ENCODE data around the gene GLDN. TPM values are rescaled to one million over a fixed set of nuclear protein-coding genes. Genes with fewer than 3 reads are reported as not detected.

GLDN gene
- total RNA-seq, 1 experiment from 2014 or later, result 0.77 TPM

DNA sequence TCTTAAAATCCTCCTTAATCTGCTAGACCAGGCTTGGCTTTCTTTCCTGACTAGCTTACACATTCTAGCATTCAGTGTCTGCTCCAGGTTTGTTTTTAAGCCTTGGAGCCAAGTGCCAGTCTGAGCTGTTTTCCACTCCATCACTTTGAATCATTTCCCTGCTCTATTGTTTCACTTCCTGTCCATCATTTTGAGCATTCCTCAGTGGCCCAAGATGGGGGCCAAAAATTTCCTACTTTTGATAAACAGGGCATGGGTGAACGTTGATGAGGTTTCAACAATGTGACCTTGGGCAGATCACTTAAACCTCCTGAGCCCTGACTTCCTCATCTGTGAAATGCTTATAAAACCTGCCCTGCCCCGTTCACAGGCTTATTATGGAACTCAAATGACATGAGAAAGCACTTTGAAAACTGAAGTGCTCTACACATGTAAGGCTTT is 7.4 kb upstream of the GLDN start:
- DNase-seq (ENCODE audit: low spot score) (no peak), ATAC-seq (no peak)
- CTCF ChIA-PET, result interaction anchor here (0.9 to 1.3 kb wide), 2 partner anchors 21 to 47 kb away, joined by 3 read pairs; no protein-coding TSS in a partner anchor
- TF ChIP-seq MYBL2 (CRISPR knock-in tag; IDR thresholded peaks at IDR 0.05) (no peak), ZNF317 (CRISPR knock-in tag; IDR thresholded peaks at IDR 0.05; ENCODE audit: borderline replicate concordance, low read depth) (no peak), ZNF396 (CRISPR knock-in tag; IDR thresholded peaks at IDR 0.05; ENCODE audit: borderline replicate concordance) (no peak), ZNF671 (CRISPR knock-in tag; IDR thresholded peaks at IDR 0.05) (no peak), NFATC4 (CRISPR knock-in tag; IDR thresholded peaks at IDR 0.05) (no peak), RORB (CRISPR knock-in tag; IDR thresholded peaks at IDR 0.05) (no peak), GABPB1 (CRISPR knock-in tag; IDR thresholded peaks at IDR 0.05) (no peak), NR3C1 (CRISPR knock-in tag; conservative IDR thresholded peaks at IDR 0.05; ENCODE audit: low read depth) (no peak), ZBTB21 (CRISPR knock-in tag; IDR thresholded peaks at IDR 0.05; ENCODE audit: borderline replicate concordance) (no peak), GTF2I (CRISPR knock-in tag; conservative IDR thresholded peaks at IDR 0.05) (no peak), GRHL2 (CRISPR knock-in tag; IDR thresholded peaks at IDR 0.05; ENCODE audit: insufficient replicate concordance, severe bottlenecking) (no peak)
- TF ChIP-seq, protein P1, sequence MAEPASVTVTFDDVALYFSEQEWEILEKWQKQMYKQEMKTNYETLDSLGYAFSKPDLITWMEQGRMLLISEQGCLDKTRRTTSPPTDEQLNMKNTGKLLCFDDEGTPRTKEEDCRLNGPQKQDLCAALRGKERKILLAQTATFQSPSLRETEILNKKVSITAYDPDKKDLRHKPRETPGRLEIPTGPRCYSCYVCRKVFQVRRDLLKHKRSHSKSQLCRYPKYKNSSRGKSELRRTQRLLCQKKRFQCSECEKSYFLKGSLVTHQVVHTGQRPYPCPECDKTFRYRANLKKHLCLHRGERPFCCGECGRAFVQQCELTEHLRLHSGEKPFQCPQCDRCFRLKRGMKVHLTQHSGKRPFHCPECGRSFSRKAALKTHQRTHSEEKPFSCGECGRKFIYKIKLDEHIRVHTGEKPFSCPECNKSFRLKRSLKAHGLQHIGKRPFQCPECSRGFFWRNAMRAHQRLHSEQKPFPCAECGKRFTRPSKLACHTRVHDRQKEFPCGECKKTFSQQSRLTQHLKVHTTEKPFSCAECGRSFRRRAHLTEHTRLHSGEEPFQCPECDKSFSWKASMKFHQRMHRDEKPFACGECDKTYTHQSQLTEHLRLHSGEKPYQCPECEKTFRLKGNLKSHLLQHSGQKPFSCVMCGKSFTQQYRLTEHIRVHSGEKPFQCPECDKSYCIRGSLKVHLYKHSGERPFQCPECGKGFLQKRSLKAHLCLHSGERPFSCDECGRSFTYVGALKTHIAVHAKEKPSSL (CRISPR knock-in tag; conservative IDR thresholded peaks at IDR 0.05), result no peak
- POLR2A ChIA-PET, result no interaction called here
- Mint-ChIP-seq H3K4me1 (no peaks in the 10 kb centered on the region), H3K9me3 (no peaks in the 10 kb centered on the region), H3K4me3 (no peak overlapping the region), H3K27ac (no peak overlapping the region), H3K27me3 (ENCODE audit: low read depth) (peaks cover 20% of the 10 kb centered on the region), H3K36me3 (no peaks in the 10 kb centered on the region)

DNA sequence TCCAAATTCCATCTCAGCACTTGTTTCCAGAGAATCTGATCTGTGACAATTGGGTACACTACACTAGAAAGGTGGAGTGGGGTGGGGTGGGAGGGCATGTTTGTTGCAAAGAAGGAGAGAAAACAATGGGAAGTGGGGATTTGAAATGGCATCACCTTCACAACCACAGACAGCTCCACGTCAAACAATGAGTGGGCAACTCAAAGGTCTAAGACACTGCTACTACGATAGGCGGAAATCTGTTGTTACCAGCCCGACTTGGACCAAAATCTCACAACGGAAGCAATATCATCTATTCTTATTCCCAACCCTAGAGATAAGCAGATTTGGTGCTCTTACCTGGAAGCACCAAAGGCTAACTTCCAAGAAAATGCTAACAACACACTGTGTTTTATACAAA is 6.4 kb upstream of the GLDN start:
- ChIA-PET POLR2A (no interaction called here), CTCF (interaction anchor here (1.3 kb wide), 1 partner anchor 48 kb away, joined by 3 read pairs; no protein-coding TSS in a partner anchor)
- H3K27me3 Mint-ChIP-seq (ENCODE audit: low read depth), result peaks cover 24% of the 10 kb centered on the region
- no peak overlapping the region for H3K4me3 Mint-ChIP-seq
- ATAC-seq, result no peak
- H3K9me3 Mint-ChIP-seq, result no peaks in the 10 kb centered on the region
- no peak for DNase-seq (ENCODE audit: low spot score)
- H3K27ac Mint-ChIP-seq, result no peak overlapping the region
- no peak for TF ChIP-seq FOXJ3 (CRISPR knock-in tag; IDR thresholded peaks at IDR 0.05; ENCODE audit: borderline replicate concordance)
- no peaks in the 10 kb centered on the region for H3K4me1 Mint-ChIP-seq
- no peaks in the 10 kb centered on the region for H3K36me3 Mint-ChIP-seq

DNA sequence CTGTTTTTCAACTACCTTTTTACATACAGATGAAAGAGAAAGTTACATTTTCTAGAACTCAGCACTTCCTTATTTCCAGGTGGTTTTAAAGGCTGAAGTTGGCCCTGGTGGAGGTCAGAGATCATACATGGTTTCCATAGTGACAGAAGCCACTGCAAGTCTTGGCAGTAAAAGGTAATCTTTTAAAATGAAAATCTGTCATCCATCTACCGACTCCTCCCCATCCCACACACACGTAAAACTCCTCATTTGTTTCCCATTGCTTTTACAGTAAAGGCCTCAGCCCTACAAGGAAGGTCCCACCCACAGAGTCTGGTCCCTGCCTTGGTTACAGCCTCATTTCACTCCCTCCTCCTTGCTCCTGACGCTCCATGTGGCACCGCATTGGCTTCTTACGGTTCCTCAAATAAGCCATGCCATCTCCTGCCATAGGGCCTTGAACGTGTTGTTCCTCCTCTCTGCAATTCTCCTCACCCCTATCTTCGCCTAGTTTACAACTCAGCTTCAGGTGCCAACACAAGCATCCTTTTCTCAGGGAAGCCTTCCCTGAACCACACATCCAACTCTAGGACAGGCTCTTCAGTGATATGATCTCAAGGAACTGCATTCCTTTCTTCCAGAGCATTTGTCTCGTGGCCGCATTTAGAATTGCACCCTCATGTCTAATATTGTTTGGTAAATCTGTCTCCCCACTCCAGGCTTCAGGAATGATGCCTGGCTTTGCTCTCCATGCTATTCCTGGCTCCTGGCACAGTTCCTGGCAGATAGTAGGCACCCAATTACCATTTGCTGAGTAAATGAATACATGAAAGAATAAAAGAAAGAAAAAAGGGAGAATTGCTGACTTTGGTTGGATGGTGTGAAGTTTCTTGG is 5.7 kb upstream of the GLDN start:
- POLR2A ChIA-PET, result no interaction called here
- no peaks in the 10 kb centered on the region for H3K9me3 Mint-ChIP-seq
- no peak for DNase-seq (ENCODE audit: low spot score)
- no peaks in the 10 kb centered on the region for H3K36me3 Mint-ChIP-seq
- H3K27me3 Mint-ChIP-seq (ENCODE audit: low read depth), result peaks cover 30% of the 10 kb centered on the region
- CTCF ChIA-PET, result no interaction called here
- no peak overlapping the region for H3K27ac Mint-ChIP-seq
- TF ChIP-seq, protein P2, sequence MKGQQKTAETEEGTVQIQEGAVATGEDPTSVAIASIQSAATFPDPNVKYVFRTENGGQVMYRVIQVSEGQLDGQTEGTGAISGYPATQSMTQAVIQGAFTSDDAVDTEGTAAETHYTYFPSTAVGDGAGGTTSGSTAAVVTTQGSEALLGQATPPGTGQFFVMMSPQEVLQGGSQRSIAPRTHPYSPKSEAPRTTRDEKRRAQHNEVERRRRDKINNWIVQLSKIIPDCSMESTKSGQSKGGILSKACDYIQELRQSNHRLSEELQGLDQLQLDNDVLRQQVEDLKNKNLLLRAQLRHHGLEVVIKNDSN (CRISPR knock-in tag; IDR thresholded peaks at IDR 0.05), result no peak
- TF ChIP-seq RORB (CRISPR knock-in tag; IDR thresholded peaks at IDR 0.05) (no peak), ZNF671 (CRISPR knock-in tag; IDR thresholded peaks at IDR 0.05) (no peak), ZNF263 (CRISPR knock-in tag; IDR thresholded peaks at IDR 0.05; ENCODE audit: low read depth) (no peak), ETV6 (CRISPR knock-in tag; IDR thresholded peaks at IDR 0.05) (no peak), ZNF232 (CRISPR knock-in tag; IDR thresholded peaks at IDR 0.05) (no peak)
- TF ChIP-seq, protein P3, sequence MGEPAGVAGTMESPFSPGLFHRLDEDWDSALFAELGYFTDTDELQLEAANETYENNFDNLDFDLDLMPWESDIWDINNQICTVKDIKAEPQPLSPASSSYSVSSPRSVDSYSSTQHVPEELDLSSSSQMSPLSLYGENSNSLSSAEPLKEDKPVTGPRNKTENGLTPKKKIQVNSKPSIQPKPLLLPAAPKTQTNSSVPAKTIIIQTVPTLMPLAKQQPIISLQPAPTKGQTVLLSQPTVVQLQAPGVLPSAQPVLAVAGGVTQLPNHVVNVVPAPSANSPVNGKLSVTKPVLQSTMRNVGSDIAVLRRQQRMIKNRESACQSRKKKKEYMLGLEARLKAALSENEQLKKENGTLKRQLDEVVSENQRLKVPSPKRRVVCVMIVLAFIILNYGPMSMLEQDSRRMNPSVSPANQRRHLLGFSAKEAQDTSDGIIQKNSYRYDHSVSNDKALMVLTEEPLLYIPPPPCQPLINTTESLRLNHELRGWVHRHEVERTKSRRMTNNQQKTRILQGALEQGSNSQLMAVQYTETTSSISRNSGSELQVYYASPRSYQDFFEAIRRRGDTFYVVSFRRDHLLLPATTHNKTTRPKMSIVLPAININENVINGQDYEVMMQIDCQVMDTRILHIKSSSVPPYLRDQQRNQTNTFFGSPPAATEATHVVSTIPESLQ (CRISPR knock-in tag; IDR thresholded peaks at IDR 0.05), result no peak
- TF ChIP-seq, protein P4, sequence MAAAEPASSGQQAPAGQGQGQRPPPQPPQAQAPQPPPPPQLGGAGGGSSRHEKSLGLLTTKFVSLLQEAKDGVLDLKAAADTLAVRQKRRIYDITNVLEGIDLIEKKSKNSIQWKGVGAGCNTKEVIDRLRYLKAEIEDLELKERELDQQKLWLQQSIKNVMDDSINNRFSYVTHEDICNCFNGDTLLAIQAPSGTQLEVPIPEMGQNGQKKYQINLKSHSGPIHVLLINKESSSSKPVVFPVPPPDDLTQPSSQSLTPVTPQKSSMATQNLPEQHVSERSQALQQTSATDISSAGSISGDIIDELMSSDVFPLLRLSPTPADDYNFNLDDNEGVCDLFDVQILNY (CRISPR knock-in tag; IDR thresholded peaks at IDR 0.05), result no peak
- no peak overlapping the region for H3K4me3 Mint-ChIP-seq
- no peak for ATAC-seq
- no peaks in the 10 kb centered on the region for H3K4me1 Mint-ChIP-seq

All from WTC11 (cell line).